Left lung (tissue), 10 donors: ENCODE measurements around the gene HMG20B. TPM values are rescaled to one million over a fixed set of nuclear protein-coding genes. Genes with fewer than 3 reads are reported as not detected.
"Not testable (repeated sequence)": the region's sequence is repeated elsewhere in the genome, so short reads cannot be mapped to it uniquely, and the experiment has no call there.

Experiments used
- ATAC-seq: fragments of 200-7000 bp; cut with Tn5 transposase; one replicate; pipeline ENCODE4 v1.9.1; 2020; ENCODE audit warnings: moderate library complexity
- DNase-seq, 4 donors: peaks; one replicate each; pipeline ENCODE4 v3.0.0-alpha.2; 2013 to 2020
- H3K27ac ChIP-seq, 2 donors: fragments of 200-600 bp; sonication (generic) in 1 of 2; one replicate each; pipeline versions ENCODE4 v1.5.0 to v1.8.0; 2020 to 2021
- H3K27me3 ChIP-seq, 2 donors: fragments of 200-600 bp; sonication (generic) in 1 of 2; one replicate each; pipeline versions ENCODE4 v1.5.0 to v1.8.0; 2020 to 2021
- H3K36me3 ChIP-seq, 2 donors: fragments of 200-600 bp; sonication (generic) in 1 of 2; one replicate each; pipeline versions ENCODE4 v1.5.0 to v1.8.0; 2020 to 2021
- H3K4me1 ChIP-seq, 2 donors: fragments of 200-600 bp; one replicate each; pipeline ENCODE4 v1.8.0; 2021
- H3K4me3 ChIP-seq, 2 donors: fragments of 200-600 bp; sonication (generic) in 1 of 2; one replicate each; pipeline versions ENCODE4 v1.5.0 to v1.8.0; 2020 to 2021; ENCODE audit warnings: mild to moderate bottlenecking in 1 of 2
- H3K9me3 ChIP-seq, 2 donors: fragments of 200-600 bp; sonication (generic) in 1 of 2; one replicate each; pipeline versions ENCODE4 v1.5.0 to v1.8.0; 2020 to 2021
- CTCF ChIP-seq, 2 donors: fragments of 200-600 bp; sonication (generic) in 1 of 2; IDR thresholded peaks; one replicate each; pipeline versions ENCODE4 v1.5.0 to v1.8.0; 2021; ENCODE audit warnings: antibody characterized with exemption in 2 of 2
- intact Hi-C, 2 donors: fragments of 100-400 bp; cut with DNase I; formaldehyde crosslinking; loops; one replicate each; pipeline versions ENCODE4 v1.11.2 to v1.14.2; 2022
- polyA plus RNA-seq, 6 donors: library from polyadenylated mRNA; unstranded; fragments of 120-200 nt; gene quantifications; one replicate each; pipeline ENCODE4 v1.2.1, GENCODE V29; 2013; ENCODE audit not compliant: insufficient read length in 6 of 6
- total RNA-seq, 2 donors: library from RNA; stranded (reverse); fragmentation: NEBNext Ultra II Directional; extraction: Animal tissue kit (Norgen Biotek cat#: 25700); gene quantifications; one replicate each; pipeline ENCODE4 v1.2.1, GENCODE V29; 2021
- donor health status: DM: no; HTN: yes; CAD: no.
- donor health status: DM: no; HTN: no; CAD: no.

The HMG20B gene
- total and polyA plus RNA-seq, 8 donors: 50.9 to 104 (median 87.0) TPM

GRCh38 chr19:3524904-3525451 is 47.8 kb upstream of the HMG20B start:
- H3K9me3 ChIP-seq: no peaks in the 10 kb centered on the region
- H3K36me3 ChIP-seq: peaks cover 0 to 80% of the 10 kb centered on the region in 2 donors
- H3K4me1 ChIP-seq: no peaks in the 10 kb centered on the region
- H3K27ac ChIP-seq: no peak overlapping the region
- DNase-seq: no peak
- no peak for ATAC-seq
- TF ChIP-seq CTCF (IDR thresholded peaks at IDR 0.05): no peak
- H3K4me3 ChIP-seq: no peak overlapping the region
- no peaks in the 10 kb centered on the region for H3K27me3 ChIP-seq
- intact Hi-C loops: no loop called here

- intact Hi-C loops: no loop called here
- DNase-seq (no peak), ATAC-seq (no peak)
- Histone ChIP-seq H3K36me3 (peaks cover 0 to 78% of the 10 kb centered on the region in 2 donors), H3K4me3 (no peak overlapping the region), H3K9me3 (no peaks in the 10 kb centered on the region), H3K27me3 (no peaks in the 10 kb centered on the region), H3K4me1 (no peaks in the 10 kb centered on the region), H3K27ac (no peak overlapping the region)
- TF ChIP-seq CTCF (IDR thresholded peaks at IDR 0.05): no peak
Observed at GRCh38 chr19:3526507-3527237, 46.1 kb upstream of the HMG20B start.

- DNase-seq (no peak), ATAC-seq (no peak)
- no peak overlapping the region for H3K27ac ChIP-seq
- no peaks in the 10 kb centered on the region for H3K27me3 ChIP-seq
- H3K4me1 ChIP-seq: no peaks in the 10 kb centered on the region
- no peak overlapping the region for H3K4me3 ChIP-seq
- intact Hi-C loops: no loop called here
- no peaks in the 10 kb centered on the region for H3K9me3 ChIP-seq
- H3K36me3 ChIP-seq: peaks cover 0 to 78% of the 10 kb centered on the region in 2 donors
- no peak for TF ChIP-seq CTCF (IDR thresholded peaks at IDR 0.05)
Observed at GRCh38 chr19:3527238-3527910, 45.4 kb upstream of the HMG20B start.

- Histone ChIP-seq H3K9me3 (no peaks in the 10 kb centered on the region), H3K27me3 (no peaks in the 10 kb centered on the region), H3K4me3 (no peak overlapping the region), H3K4me1 (no peaks in the 10 kb centered on the region), H3K36me3 (peaks cover 0 to 79% of the 10 kb centered on the region in 2 donors), H3K27ac (no peak overlapping the region)
- intact Hi-C loops: no loop called here
- no peak for TF ChIP-seq CTCF (IDR thresholded peaks at IDR 0.05)
- DNase-seq: no peak
- no peak for ATAC-seq
Observed at GRCh38 chr19:3528080-3528479, 44.7 kb upstream of the HMG20B start.

GRCh38 chr19:3528539-3529211 is 44.1 kb upstream of the HMG20B start:
- Histone ChIP-seq H3K27ac (no peak overlapping the region), H3K9me3 (no peaks in the 10 kb centered on the region), H3K36me3 (peaks cover 0 to 79% of the 10 kb centered on the region in 2 donors), H3K27me3 (no peaks in the 10 kb centered on the region), H3K4me1 (no peaks in the 10 kb centered on the region), H3K4me3 (no peak overlapping the region)
- intact Hi-C loops: no loop called here
- no peak for ATAC-seq
- no peak for DNase-seq
- TF ChIP-seq CTCF (IDR thresholded peaks at IDR 0.05): no peak

- intact Hi-C loops, ATAC-seq, DNase-seq, H3K4me3 ChIP-seq, H3K27me3 ChIP-seq, H3K9me3 ChIP-seq, H3K27ac ChIP-seq, H3K4me1 ChIP-seq: not testable (repeated sequence)
- H3K36me3 ChIP-seq: peaks cover 0 to 79% of the 10 kb centered on the region in 2 donors
Observed at GRCh38 chr19:3529299-3529698, 43.4 kb upstream of the HMG20B start.
